ENCODE measurements around the gene POP4. TPM values are rescaled to one million over a fixed set of nuclear protein-coding genes. Genes with fewer than 3 reads are reported as not detected.

Gene POP4
- total RNA-seq, 4 donors from 2014 or later, result 59.9 to 64.5 (median 61.3) TPM

- DNase-seq (no peak), ATAC-seq (no peak)
- H3K36me3 ChIP-seq, result no peaks in the 10 kb centered on the region
- no peak overlapping the region for H3K27ac ChIP-seq
- TF ChIP-seq POLR2A (IDR thresholded peaks at IDR 0.05) (no peak), CTCF (IDR thresholded peaks at IDR 0.05 in 4 of 5, conservative IDR thresholded peaks at IDR 0.05 in 1 of 5) (no peak)
- no peaks in the 10 kb centered on the region for H3K4me1 ChIP-seq
- no peaks in the 10 kb centered on the region for H3K27me3 ChIP-seq
- peaks cover 0 to 3% (median 0%) of the 10 kb centered on the region in 3 donors for H3K9me3 ChIP-seq
- no peak overlapping the region for H3K4me3 ChIP-seq
- intact Hi-C loops (cut with DNase I; ENCODE audit: low total_unique reads) (no loop called here), in situ Hi-C loops (cut with MboI; ENCODE audit: low sequenced_read_pairs in 4 of 4) (no loop called here)
Measured at GRCh38 chr19:29653398-29653797, 47.3 kb downstream of the POP4 start.

GRCh38 chr19:29655648-29656335 lies 49.7 kb downstream of the POP4 start:
- Histone ChIP-seq H3K4me1 (no peaks in the 10 kb centered on the region), H3K27ac (no peak overlapping the region), H3K9me3 (peaks cover 0 to 3% (median 0%) of the 10 kb centered on the region in 3 donors), H3K36me3 (no peaks in the 10 kb centered on the region), H3K4me3 (no peak overlapping the region), H3K27me3 (no peaks in the 10 kb centered on the region)
- in situ Hi-C loops (cut with MboI; ENCODE audit: low sequenced_read_pairs in 4 of 4) (no loop called here), intact Hi-C loops (cut with DNase I; ENCODE audit: low total_unique reads) (no loop called here)
- no peak for ATAC-seq
- no peak for DNase-seq
- TF ChIP-seq CTCF (IDR thresholded peaks at IDR 0.05 in 4 of 5, conservative IDR thresholded peaks at IDR 0.05 in 1 of 5) (no peak), POLR2A (IDR thresholded peaks at IDR 0.05) (no peak)

GRCh38 chr19:29658221-29658991 lies 52.3 kb downstream of the POP4 start:
- ATAC-seq (no peak), DNase-seq (no peak)
- Histone ChIP-seq H3K36me3 (no peaks in the 10 kb centered on the region), H3K4me3 (no peak overlapping the region), H3K27me3 (no peaks in the 10 kb centered on the region), H3K9me3 (peaks cover 0 to 3% (median 0%) of the 10 kb centered on the region in 3 donors), H3K27ac (no peak overlapping the region), H3K4me1 (peaks cover 15 to 17% of the 10 kb centered on the region in 2 donors)
- in situ Hi-C loops (cut with MboI; ENCODE audit: low sequenced_read_pairs in 4 of 4), result no loop called here
- intact Hi-C loops (cut with DNase I; ENCODE audit: low total_unique reads), result no loop called here
- TF ChIP-seq CTCF (IDR thresholded peaks at IDR 0.05 in 4 of 5, conservative IDR thresholded peaks at IDR 0.05 in 1 of 5) (no peak), POLR2A (IDR thresholded peaks at IDR 0.05) (no peak)

- Histone ChIP-seq H3K36me3 (no peaks in the 10 kb centered on the region), H3K4me1 (peaks cover 21 to 32% of the 10 kb centered on the region in 2 donors), H3K9me3 (no peaks in the 10 kb centered on the region), H3K27me3 (no peaks in the 10 kb centered on the region), H3K27ac (peak overlapping the region in 1 of 4 donors; percentile 5), H3K4me3 (no peak overlapping the region)
- in situ Hi-C loops (cut with MboI; ENCODE audit: low sequenced_read_pairs in 4 of 4), result loop anchor here in 2 of 4 donors (5.0 to 10.0 kb wide), 2 partner anchors 49 to 54 kb away; partner anchors contain the start of gene C19orf12 (in 2 of the 2)
- ATAC-seq, result no peak
- intact Hi-C loops (cut with DNase I; ENCODE audit: low total_unique reads), result no loop called here
- TF ChIP-seq CTCF (IDR thresholded peaks at IDR 0.05 in 4 of 5, conservative IDR thresholded peaks at IDR 0.05 in 1 of 5), result no peak
- no peak for DNase-seq
Measured at GRCh38 chr19:29660835-29661234, 54.8 kb downstream of the POP4 start.
